Natural killer cell (primary cell): ENCODE data around the gene SSBP4. TPM values are rescaled to one million over a fixed set of nuclear protein-coding genes. Genes with fewer than 3 reads are reported as not detected.

Source experiments
- ATAC-seq, 3 donors: fragments of 150-1000 bp in 2 of 3; fragments of 200-7000 bp in 1 of 3; cut with Tn5 transposase; 1 replicate in 1 of 3; 2 replicates in 2 of 3; pipeline ENCODE4 v1.10.0; 2021; ENCODE audit warnings: mild to moderate bottlenecking in 2 of 3, moderate library complexity in 2 of 3
- DNase-seq, 2 donors: peaks; one replicate each; pipeline versions ENCODE4 v3.0.0 to v3.0.0-alpha.2; 2013 to 2021; ENCODE audit warnings: mixed read lengths in 1 of 2
- H3K27ac ChIP-seq: one replicate; pipeline ENCODE4 v1.5.1; 2013; ENCODE audit warnings: mild to moderate bottlenecking, low read length
- H3K27me3 ChIP-seq: one replicate; pipeline ENCODE4 v1.6.1; 2013; ENCODE audit warnings: low read length; ENCODE audit not compliant: control insufficient read depth, insufficient read depth
- H3K36me3 ChIP-seq: one replicate; pipeline ENCODE4 v1.6.1; 2013; ENCODE audit warnings: low read length; ENCODE audit not compliant: control insufficient read depth, insufficient read depth
- H3K4me1 ChIP-seq: one replicate; pipeline ENCODE4 v1.6.1; 2013; ENCODE audit warnings: low read length; ENCODE audit not compliant: control insufficient read depth, insufficient read depth
- H3K4me3 ChIP-seq: one replicate; pipeline ENCODE4 v1.5.1; 2013; ENCODE audit warnings: low read length
- H3K9me3 ChIP-seq: one replicate; pipeline ENCODE4 v1.6.1; 2013; ENCODE audit warnings: low read length; ENCODE audit not compliant: control insufficient read depth, insufficient read depth
- H3K27ac Mint-ChIP-seq, 2 donors: one replicate each; pipeline ENCODE4 v1.8.0; 2022; ENCODE audit warnings: mild to moderate bottlenecking in 2 of 2, mixed read lengths in 2 of 2, moderate library complexity in 1 of 2
- H3K27me3 Mint-ChIP-seq, 2 donors: one replicate each; pipeline ENCODE4 v1.8.0; 2022; ENCODE audit warnings: low read depth in 2 of 2, mixed read lengths in 2 of 2
- H3K36me3 Mint-ChIP-seq: one replicate; pipeline ENCODE4 v1.8.0; 2022; ENCODE audit warnings: mixed read lengths
- H3K4me1 Mint-ChIP-seq, 2 donors: one replicate each; pipeline ENCODE4 v1.8.0; 2022; ENCODE audit warnings: mixed read lengths in 2 of 2
- H3K4me3 Mint-ChIP-seq: one replicate; pipeline ENCODE4 v1.8.0; 2022; ENCODE audit warnings: mild to moderate bottlenecking, moderate library complexity, mixed read lengths
- H3K9me3 Mint-ChIP-seq, 2 donors: one replicate each; pipeline ENCODE4 v1.8.0; 2022; ENCODE audit warnings: mixed read lengths in 2 of 2
- WGBS: methylation state at CpG from one replicate; pipeline ENCODE4 v1.1.7; 2013; ENCODE audit warnings: missing lambda C conversion rate; ENCODE audit not compliant: insufficient coverage; 5-methylcytosine and 5-hydroxymethylcytosine counted together
- intact Hi-C: fragments of 100-400 bp; cut with micrococcal nuclease; formaldehyde crosslinking; loops from one replicate; pipeline ENCODE4 v1.14.2; 2022
- total RNA-seq, 4 donors: library from RNA; stranded (reverse); fragments of 120-200 nt in 1 of 4; gene quantifications; one replicate each; pipeline versions ENCODE4 v1.2.3 to v1.2.4, GENCODE V29; 2013 to 2022
- TF ChIP-seq, protein P1 (sequence below): fragments of 200-600 bp; IDR thresholded peaks from one replicate; pipeline ENCODE4 v1.8.0; 2022; ENCODE audit warnings: antibody characterized with exemption

The SSBP4 gene
- total RNA-seq, 3 donors from 2014 or later (not counting 1 experiment from before 2014, with no cell fraction given): 137 to 169 (median 158) TPM

DNA sequence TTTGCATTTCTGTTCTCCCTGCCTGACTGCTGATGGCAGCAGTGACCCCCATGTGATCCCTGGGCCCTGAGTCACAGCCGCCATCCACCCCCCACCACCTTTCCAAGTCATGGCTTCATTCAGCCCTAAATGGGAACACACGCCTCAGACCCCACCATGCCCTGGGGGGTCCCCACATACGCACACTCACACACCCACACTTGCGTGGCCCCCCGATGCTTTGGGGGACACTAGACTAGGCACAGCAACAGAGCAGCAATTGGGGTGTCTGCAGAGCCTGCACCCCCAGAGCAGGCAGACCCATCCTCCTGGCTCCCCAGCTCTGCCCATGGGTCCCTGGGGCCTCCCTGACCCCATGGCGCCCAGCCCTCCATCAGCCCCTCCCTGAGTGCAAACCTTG lies 24.2 kb downstream of the SSBP4 start:
- Mint-ChIP-seq H3K4me1 (peaks cover 15 to 44% of the 10 kb centered on the region in 2 donors), H3K36me3 (no peaks in the 10 kb centered on the region), H3K4me3 (no peak overlapping the region), H3K27me3 (no peaks in the 10 kb centered on the region), H3K27ac (peak overlapping the region in 1 of 2 donors; percentile 98), H3K9me3 (peaks cover 4% of the 10 kb centered on the region in 2 donors)
- ATAC-seq (no peak), DNase-seq (no peak)
- intact Hi-C loops: no loop called here
- Histone ChIP-seq H3K27ac (no peak overlapping the region), H3K36me3 (peaks cover 38% of the 10 kb centered on the region), H3K4me1 (peaks cover 16% of the 10 kb centered on the region), H3K27me3 (no peaks in the 10 kb centered on the region), H3K4me3 (no peak overlapping the region), H3K9me3 (peaks cover 8% of the 10 kb centered on the region)
- TF ChIP-seq, protein P1, sequence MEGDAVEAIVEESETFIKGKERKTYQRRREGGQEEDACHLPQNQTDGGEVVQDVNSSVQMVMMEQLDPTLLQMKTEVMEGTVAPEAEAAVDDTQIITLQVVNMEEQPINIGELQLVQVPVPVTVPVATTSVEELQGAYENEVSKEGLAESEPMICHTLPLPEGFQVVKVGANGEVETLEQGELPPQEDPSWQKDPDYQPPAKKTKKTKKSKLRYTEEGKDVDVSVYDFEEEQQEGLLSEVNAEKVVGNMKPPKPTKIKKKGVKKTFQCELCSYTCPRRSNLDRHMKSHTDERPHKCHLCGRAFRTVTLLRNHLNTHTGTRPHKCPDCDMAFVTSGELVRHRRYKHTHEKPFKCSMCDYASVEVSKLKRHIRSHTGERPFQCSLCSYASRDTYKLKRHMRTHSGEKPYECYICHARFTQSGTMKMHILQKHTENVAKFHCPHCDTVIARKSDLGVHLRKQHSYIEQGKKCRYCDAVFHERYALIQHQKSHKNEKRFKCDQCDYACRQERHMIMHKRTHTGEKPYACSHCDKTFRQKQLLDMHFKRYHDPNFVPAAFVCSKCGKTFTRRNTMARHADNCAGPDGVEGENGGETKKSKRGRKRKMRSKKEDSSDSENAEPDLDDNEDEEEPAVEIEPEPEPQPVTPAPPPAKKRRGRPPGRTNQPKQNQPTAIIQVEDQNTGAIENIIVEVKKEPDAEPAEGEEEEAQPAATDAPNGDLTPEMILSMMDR: no peak
- 97% methylated on average over 6 of the region's 6 CpGs for WGBS

DNA sequence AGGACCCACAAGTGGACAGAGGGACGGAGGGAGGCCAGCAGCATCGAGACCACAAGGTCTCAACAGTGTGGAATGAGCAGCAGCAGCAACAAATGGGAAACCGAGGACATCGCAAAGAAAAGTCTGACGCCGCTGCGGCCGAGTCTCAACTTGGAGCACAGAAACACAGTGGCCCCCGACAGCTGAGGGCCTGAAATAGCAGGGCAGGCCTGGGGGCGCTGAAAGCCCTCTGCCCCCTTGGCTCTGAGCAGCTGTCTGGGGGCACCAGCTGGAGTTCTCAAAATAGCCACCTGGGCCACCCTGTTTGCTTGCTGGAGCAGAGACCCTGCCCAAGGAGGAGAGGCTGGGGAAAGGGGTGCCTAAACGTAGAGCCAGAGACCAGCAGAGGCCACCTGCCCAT lies 24.6 kb downstream of the SSBP4 start:
- TF ChIP-seq, protein P1: no peak
- no peak for ATAC-seq
- Mint-ChIP-seq H3K27me3 (no peaks in the 10 kb centered on the region), H3K9me3 (peaks cover 4% of the 10 kb centered on the region in 2 donors), H3K4me1 (peaks cover 15 to 41% of the 10 kb centered on the region in 2 donors), H3K4me3 (no peak overlapping the region), H3K27ac (peak overlapping the region in 1 of 2 donors; percentile 98), H3K36me3 (no peaks in the 10 kb centered on the region)
- Histone ChIP-seq H3K9me3 (peaks cover 8% of the 10 kb centered on the region), H3K27ac (no peak overlapping the region), H3K27me3 (no peaks in the 10 kb centered on the region), H3K4me1 (peaks cover 14% of the 10 kb centered on the region), H3K36me3 (peaks cover 42% of the 10 kb centered on the region), H3K4me3 (no peak overlapping the region)
- intact Hi-C loops: no loop called here
- DNase-seq: no peak
- WGBS: 94% methylated on average over 11 of the region's 11 CpGs

DNA sequence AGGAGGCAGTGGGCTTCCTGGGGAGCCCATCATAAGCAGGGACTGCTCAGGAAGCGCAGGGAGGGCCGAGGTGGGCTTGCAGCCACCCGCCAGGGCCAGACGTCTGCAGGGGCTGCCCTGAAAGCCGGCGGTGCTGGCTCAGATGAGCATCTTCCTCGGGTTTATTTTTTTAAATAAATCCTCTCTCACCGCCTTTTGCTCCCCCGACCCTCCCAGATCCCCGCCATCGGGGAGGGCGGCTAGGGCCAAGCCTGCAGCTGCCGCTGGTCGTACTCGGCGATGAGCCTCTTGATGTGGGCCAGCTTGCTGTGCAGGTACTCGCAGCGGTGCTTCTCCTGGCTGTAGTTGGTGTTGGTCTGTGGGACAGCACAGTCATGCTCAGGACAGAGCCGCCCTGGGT lies 25.3 kb downstream of the SSBP4 start:
- intact Hi-C loops: no loop called here

More for the DNA sequence above, 25.3 kb downstream of the SSBP4 start:
- 95% methylated on average over 19 of the region's 19 CpGs for WGBS
- no peak overlapping the region for H3K4me3 ChIP-seq
- DNase-seq (no peak), ATAC-seq (no peak)
- H3K36me3 Mint-ChIP-seq: no peaks in the 10 kb centered on the region
- peaks cover 15 to 34% of the 10 kb centered on the region in 2 donors for H3K4me1 Mint-ChIP-seq
- no peaks in the 10 kb centered on the region for H3K27me3 Mint-ChIP-seq
- H3K4me3 Mint-ChIP-seq: no peak overlapping the region
- no peak overlapping the region for H3K27ac ChIP-seq
- H3K9me3 ChIP-seq: peaks cover 8% of the 10 kb centered on the region
- H3K27me3 ChIP-seq: no peaks in the 10 kb centered on the region
- TF ChIP-seq, protein P1: no peak
- peaks cover 4% of the 10 kb centered on the region in 2 donors for H3K9me3 Mint-ChIP-seq
- H3K36me3 ChIP-seq: peaks cover 49% of the 10 kb centered on the region
- H3K27ac Mint-ChIP-seq: no peak overlapping the region
- peaks cover 14% of the 10 kb centered on the region for H3K4me1 ChIP-seq
